HG03097 (cell line): ENCODE data around the gene PHLDB2.
"Not testable (repeated sequence)": the region's sequence is repeated elsewhere in the genome, so short reads cannot be mapped to it uniquely, and the experiment has no call there.

Experiments used
- ATAC-seq: cut with Tn5 transposase; IDR thresholded peaks from one replicate; pipeline ENCODE4 v1.9.1; 2021; ENCODE audit not compliant: unreplicated experiment, low FRiP score

The PHLDB2 gene

DNA sequence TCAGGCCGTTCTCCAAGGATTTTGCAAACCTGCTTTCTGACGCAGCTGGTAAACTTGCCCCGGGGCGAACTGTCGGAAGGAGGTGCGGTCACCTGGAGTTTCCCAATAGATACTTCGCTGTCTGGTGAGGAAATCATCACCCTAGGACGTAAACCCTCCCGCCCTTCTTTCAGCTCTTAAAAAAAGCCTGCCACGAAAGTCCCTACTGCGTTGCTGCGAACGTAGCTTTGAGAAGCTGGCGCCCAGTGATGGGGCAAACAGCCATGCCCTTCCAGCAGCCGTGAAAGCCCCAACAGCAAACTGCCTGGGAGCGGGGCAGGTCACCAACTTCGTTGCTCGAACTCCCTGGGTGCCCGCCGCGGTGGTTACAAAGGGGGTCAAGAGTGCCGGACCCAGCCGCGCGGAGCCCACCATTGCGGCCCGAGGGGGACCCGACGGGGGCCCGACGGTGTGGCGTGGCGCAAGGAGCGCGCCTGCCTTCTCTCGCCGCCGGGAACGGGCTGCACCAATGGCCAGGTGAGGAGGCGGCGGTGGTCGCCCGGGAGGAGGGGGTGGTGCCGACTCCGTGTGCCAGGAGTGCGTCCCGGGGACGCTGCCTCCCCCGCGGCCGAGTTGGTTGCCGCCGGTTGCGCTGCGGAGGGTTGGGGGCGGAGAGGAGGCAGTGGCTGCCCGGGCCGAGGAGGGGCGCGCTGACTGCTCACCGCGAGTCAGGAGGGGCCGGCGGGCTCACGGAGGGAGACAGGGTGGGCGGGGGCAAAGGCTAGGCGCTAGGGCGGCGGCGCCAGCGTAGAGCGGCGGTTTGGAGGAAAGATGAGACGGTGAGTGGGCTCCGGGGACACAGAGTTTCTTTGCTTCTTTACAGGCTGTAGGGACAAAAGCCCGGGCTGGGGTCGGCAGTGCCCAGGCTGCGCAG, at the start of gene PHLDB2:
PHLDB2 (plus strand) TSS at position 205 of the 913 bp plus-strand sequence. CDS start 24,813 bp downstream, outside the sequence.
- ATAC-seq = no peak

- ATAC-seq = no peak
Observed at GRCh38 chr3:111810909-111811308, 48.2 kb upstream of the PHLDB2 start.

- ATAC-seq = no peak
Observed at GRCh38 chr3:111811811-111812210, 47.3 kb upstream of the PHLDB2 start.

- peak; percentile 66 for ATAC-seq
Observed at GRCh38 chr3:111812701-111813100, 46.4 kb upstream of the PHLDB2 start.

- no peak for ATAC-seq
Observed at GRCh38 chr3:111813441-111813840, 45.6 kb upstream of the PHLDB2 start.

DNA sequence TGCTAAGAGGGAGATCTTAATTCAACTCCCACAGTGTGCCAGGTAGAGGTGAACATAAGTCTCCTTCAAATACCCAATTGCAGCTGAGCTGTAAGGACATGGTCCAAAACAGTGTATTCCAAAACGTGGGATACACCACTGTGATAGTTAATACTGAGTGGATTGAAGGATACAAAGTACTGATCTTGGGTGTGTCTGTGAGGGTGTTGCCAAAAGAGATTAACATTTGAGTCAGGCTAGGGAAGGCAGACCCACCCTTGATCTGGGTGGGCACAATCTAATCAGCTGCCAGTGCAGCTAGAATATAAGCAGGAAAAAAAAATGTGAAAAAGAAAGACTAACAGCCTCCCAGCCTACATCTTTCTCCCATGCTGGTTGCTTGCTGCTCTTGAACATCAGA, 45.1 kb upstream of the PHLDB2 start:
- no peak for ATAC-seq

- ATAC-seq = not testable (repeated sequence)
Observed at GRCh38 chr3:111816771-111817170, 42.3 kb upstream of the PHLDB2 start.

DNA sequence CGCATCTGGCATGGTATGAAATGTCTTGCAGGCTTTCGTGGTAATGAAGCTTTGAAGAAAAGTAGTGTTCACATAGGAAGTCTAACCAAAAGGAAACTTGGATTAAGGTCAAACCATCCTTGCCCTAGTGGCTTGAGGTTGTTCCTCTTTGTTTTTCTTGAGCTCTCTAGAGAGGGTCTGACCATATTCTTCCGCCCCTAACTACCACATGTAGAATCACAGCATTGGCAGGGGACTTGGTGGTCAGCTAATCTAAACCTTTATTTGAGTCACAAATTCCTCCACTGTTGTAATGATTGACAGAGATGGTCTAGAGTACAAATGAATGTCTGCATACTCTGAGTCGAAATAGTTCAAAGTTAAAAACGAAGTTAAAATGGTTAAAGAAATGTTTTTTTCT, 39.1 kb upstream of the PHLDB2 start:
- no peak for ATAC-seq

DNA sequence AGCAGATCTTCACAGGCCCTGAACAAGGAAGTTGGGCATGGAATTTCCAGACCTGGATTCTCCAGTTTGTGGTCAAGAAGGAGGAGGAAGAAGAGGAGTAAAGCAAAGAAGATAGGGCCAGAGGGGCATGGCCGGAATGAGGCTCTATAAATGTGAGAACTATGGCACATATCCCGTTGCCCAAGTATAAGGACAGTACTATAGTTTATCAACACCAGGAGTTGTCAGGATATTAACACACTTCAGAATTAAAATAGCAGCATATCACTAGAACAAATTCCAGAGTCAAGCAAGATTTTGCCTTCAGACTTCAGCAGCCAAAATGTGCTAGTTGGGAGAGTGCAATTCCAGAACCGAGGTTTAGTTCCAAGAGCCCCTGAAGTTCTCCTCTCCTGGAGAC, 38.4 kb upstream of the PHLDB2 start:
- ATAC-seq = no peak

GRCh38 chr3:111821891-111822290, 37.2 kb upstream of the PHLDB2 start:
- ATAC-seq = no peak

GRCh38 chr3:111822804-111823203, 36.3 kb upstream of the PHLDB2 start:
- ATAC-seq = no peak

DNA sequence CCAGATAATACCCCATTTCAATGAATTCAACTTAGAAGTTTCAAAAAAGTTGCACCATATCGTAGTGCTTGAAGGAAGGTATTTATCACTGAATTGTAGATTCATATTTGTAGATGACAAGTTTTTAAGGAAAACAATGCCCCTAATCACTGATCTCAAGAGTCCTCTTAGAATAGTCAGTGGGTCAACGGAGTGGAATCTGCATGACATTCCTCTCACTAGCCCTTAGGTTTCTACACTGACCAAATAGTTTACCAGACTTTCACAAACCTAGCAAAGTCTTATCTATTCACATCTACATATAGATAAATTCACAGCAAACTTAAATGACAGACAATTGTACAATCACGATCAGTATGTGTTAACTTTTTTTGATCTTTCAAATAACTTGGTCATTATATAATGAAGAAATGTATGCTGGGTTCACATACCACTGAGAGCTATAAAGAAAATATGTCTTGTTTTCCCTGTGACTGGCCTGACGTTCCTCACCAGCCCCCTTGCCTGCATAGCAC, 35.7 kb upstream of the PHLDB2 start:
- ATAC-seq = no peak

GRCh38 chr3:111824351-111824750, 34.7 kb upstream of the PHLDB2 start:
- ATAC-seq = no peak

DNA sequence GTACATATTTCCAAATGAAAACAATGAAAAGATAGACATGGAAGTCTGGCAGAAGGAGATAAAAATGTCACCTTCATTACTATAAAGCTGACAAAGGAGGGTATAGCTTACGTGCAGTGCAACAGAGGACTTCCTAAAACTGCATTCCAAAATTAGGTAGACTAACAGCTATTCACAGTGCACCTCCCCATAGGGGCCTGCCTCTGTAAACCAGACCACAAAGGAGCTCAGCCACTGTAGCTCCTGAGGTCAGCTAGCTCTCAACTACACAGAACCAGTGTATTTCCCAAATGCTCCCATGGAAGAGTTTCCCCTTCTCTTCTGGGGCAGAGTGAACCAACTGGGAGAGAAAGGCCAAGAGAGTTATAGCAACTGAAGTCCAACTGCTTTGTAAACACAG, 31.2 kb upstream of the PHLDB2 start:
- no peak for ATAC-seq

DNA sequence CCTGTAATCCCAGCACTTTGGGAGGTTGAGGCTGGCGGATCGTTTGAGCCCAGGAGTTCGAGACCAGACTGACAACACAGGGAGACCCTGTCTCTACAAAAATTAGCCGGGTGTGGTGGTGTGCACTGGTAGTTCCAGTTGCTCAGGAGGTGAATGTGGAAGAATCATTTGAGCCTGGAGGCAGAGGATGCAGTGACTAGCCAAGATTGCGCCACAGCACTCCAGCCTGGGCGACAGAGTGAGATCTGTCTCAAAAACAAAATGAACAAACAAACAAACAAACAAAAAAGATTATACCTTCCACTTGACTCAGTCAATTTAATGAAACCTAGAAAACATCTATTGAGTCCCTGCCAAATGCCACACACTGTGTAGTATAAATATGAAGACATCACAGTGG, 30.5 kb upstream of the PHLDB2 start:
- ATAC-seq = no peak

DNA sequence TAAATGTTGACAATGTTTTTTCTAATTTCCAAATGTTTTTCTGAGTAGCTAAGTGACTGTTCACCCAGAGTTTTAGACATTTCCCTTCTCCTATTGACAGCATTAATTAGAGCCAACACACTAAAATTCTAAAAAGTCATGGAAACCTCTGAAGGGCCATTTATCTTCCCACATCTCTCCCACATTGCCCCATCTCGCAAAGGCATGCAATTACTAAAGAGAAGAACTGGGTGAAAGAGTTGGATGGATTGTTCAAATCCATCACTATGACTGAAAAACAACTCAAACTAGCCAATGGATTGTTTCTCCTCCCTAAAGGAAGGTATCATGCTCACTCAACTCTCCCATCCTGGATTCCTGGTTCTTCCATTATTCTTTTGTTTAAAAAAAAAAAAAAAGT, 30.0 kb upstream of the PHLDB2 start:
- no peak for ATAC-seq

- ATAC-seq = no peak
Observed at GRCh38 chr3:111831840-111832239, 27.2 kb upstream of the PHLDB2 start.

GRCh38 chr3:111837112-111837511, 22.0 kb upstream of the PHLDB2 start:
- ATAC-seq = no peak

DNA sequence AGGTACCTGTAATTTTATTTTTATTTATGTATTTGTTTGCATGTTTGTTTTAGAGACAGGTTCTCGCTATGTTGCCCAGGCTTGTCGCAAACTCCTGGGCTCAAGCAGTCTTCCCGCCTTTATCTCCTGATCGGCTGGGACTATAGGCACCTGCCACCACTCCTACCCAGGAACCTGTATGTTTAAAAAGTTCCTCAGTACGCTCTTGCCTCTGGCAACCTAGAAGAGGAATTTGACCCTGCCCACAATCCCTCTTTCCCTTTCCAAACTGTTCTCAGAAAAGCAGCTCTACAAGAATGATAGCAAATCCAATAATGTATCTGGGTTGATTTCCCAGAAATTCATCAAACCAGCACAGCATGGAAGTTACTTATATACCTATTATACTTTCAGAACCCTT, 20.9 kb upstream of the PHLDB2 start:
- ATAC-seq = no peak

- no peak for ATAC-seq
Observed at GRCh38 chr3:111846039-111846438, 13.0 kb upstream of the PHLDB2 start.

- no peak for ATAC-seq
Observed at GRCh38 chr3:111846717-111847116, 12.3 kb upstream of the PHLDB2 start.

- ATAC-seq = no peak
Observed at GRCh38 chr3:111848283-111848682, 10.8 kb upstream of the PHLDB2 start.
